Lung (tissue), 12 donors: ENCODE data around the gene TMEM184B. TPM values are rescaled to one million over a fixed set of nuclear protein-coding genes. Genes with fewer than 3 reads are reported as not detected.

Experiments used
- ATAC-seq: fragments of 200-7000 bp; cut with Tn5 transposase; one replicate; pipeline ENCODE4 v1.9.1; 2020; ENCODE audit warnings: moderate number of reproducible peaks; ENCODE audit not compliant: insufficient read depth, low FRiP score
- DNase-seq, 3 donors: peaks; one replicate each; pipeline ENCODE4 v3.0.0-alpha.2; 2013 to 2017
- H3K27ac ChIP-seq, 2 donors: one replicate each; pipeline ENCODE4 v1.5.1; 2013; ENCODE audit warnings: mild to moderate bottlenecking in 2 of 2, moderate library complexity in 2 of 2, control low read depth in 1 of 2, inconsistent platforms in 1 of 2, low read depth in 1 of 2, low read length in 1 of 2
- H3K27me3 ChIP-seq, 3 donors: one replicate each; pipeline ENCODE4 v1.5.1; 2013; ENCODE audit warnings: low read length in 2 of 3; ENCODE audit not compliant: control insufficient read depth in 3 of 3, insufficient read depth in 3 of 3
- H3K36me3 ChIP-seq, 4 donors: one replicate each; pipeline ENCODE4 v1.5.1; 2013; ENCODE audit warnings: low read length in 4 of 4, mild to moderate bottlenecking in 1 of 4, moderate library complexity in 1 of 4; ENCODE audit not compliant: control insufficient read depth in 4 of 4, insufficient read depth in 4 of 4
- H3K4me1 ChIP-seq, 5 donors: one replicate each; pipeline ENCODE4 v1.5.1; 2013; ENCODE audit warnings: low read length in 5 of 5, mild to moderate bottlenecking in 2 of 5, moderate library complexity in 1 of 5; ENCODE audit not compliant: control insufficient read depth in 5 of 5, insufficient read depth in 5 of 5
- H3K4me3 ChIP-seq: one replicate; pipeline ENCODE4 v1.5.1; 2013; ENCODE audit warnings: mild to moderate bottlenecking, control low read depth, moderate library complexity
- H3K9ac ChIP-seq, 2 donors: one replicate each; pipeline ENCODE4 v1.5.1; 2013; ENCODE audit warnings: low read length in 2 of 2, control low read depth in 1 of 2; ENCODE audit not compliant: insufficient read depth in 1 of 2
- H3K9me3 ChIP-seq, 4 donors: one replicate each; pipeline ENCODE4 v1.5.1; 2013; ENCODE audit warnings: low read length in 3 of 4, mild to moderate bottlenecking in 1 of 4, moderate library complexity in 1 of 4; ENCODE audit not compliant: control insufficient read depth in 4 of 4, insufficient read depth in 3 of 4
- WGBS, 2 donors: extraction: QIAGEN DNeasy Blood & Tissue Kit; methylation state at CpG; one replicate each; pipeline ENCODE4 v1.1.7; 2013; 5-methylcytosine and 5-hydroxymethylcytosine counted together
- polyA plus RNA-seq, 2 donors: library from polyadenylated mRNA; stranded (reverse); fragments of 200-250 nt; gene quantifications; one replicate each; pipeline ENCODE4 v1.2.1, GENCODE V29; 2013
- total RNA-seq, 2 donors: library from RNA; depleted of rRNA in 1 of 2; stranded (reverse); fragments of >200 nt in 1 of 2; gene quantifications; one replicate each; pipeline ENCODE4 v1.2.1, GENCODE V29; 2014 to 2021
- TF ChIP-seq, protein P1 (sequence below): IDR thresholded peaks from 2 replicates; pipeline ENCODE4 v1.5.1; 2012; ENCODE audit warnings: mild to moderate bottlenecking; ENCODE audit errors: control extremely low read depth, extremely low read depth
- donor health status: control.
- donor health status: control.
- donor health status: Bipolar disorder and iron deficiency.
- donor health status: healthy.
- donor health status: DM: yes; HTN: yes; CAD: no.

Gene TMEM184B
- total and polyA plus RNA-seq, 4 donors: 26.3 to 82.4 (median 39.9) TPM

DNA sequence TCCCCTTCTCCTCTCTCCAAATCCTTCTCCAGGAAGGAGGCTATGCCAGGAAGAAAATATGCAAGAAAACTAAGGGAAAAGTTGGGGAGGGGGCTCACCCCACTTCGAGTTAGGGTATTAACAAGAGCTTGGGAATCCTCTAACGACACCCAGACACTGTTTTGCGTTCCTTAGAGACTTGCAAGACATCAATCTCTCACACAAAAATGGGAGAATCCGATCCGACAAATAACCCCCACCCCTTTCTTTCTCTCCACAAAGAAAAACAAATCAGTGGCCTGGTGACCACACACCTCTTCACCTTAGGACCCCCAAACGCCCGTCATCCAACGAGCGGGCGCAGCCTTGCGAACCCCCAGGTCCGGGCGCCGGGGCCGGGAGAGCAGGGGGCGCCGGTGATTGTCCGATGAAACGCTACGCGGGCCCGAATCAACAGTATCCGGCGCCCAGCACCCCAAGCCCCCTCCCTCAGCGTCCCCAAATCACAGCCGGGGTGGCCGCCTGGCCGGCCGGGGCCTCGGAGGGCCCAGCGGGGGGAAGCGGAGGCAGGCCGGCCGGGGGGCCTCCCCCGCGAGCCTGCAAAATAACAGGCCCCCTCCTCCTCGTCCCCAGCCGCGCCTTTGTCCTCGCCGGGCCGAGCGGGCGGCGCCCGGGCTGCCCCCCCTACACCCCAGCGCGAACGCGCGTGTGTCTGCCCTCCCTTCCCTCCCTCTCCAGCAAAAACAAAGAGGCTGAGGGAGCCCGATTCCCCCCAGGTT lies 43.7 kb upstream of the TMEM184B start:
- H3K9me3 ChIP-seq: no peaks in the 10 kb centered on the region
- TF ChIP-seq, protein P1, sequence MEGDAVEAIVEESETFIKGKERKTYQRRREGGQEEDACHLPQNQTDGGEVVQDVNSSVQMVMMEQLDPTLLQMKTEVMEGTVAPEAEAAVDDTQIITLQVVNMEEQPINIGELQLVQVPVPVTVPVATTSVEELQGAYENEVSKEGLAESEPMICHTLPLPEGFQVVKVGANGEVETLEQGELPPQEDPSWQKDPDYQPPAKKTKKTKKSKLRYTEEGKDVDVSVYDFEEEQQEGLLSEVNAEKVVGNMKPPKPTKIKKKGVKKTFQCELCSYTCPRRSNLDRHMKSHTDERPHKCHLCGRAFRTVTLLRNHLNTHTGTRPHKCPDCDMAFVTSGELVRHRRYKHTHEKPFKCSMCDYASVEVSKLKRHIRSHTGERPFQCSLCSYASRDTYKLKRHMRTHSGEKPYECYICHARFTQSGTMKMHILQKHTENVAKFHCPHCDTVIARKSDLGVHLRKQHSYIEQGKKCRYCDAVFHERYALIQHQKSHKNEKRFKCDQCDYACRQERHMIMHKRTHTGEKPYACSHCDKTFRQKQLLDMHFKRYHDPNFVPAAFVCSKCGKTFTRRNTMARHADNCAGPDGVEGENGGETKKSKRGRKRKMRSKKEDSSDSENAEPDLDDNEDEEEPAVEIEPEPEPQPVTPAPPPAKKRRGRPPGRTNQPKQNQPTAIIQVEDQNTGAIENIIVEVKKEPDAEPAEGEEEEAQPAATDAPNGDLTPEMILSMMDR: no peak
- H3K36me3 ChIP-seq: peaks cover 0 to 9% (median 5%) of the 10 kb centered on the region in 4 donors
- H3K27me3 ChIP-seq: no peaks in the 10 kb centered on the region
- peak overlapping the region; percentile 88 to 96 for H3K9ac ChIP-seq
- H3K4me3 ChIP-seq: peak overlapping the region; percentile 68
- 1 to 2% methylated on average over 38 to 52 of the region's 52 CpGs for WGBS, 2 donors
- peak overlapping the region; percentile 97 for H3K27ac ChIP-seq
- peaks cover 0 to 43% (median 19%) of the 10 kb centered on the region in 5 donors for H3K4me1 ChIP-seq
- ATAC-seq: peak; percentile 52
- peak; percentile 84 to 86 (median 86) for DNase-seq

DNA sequence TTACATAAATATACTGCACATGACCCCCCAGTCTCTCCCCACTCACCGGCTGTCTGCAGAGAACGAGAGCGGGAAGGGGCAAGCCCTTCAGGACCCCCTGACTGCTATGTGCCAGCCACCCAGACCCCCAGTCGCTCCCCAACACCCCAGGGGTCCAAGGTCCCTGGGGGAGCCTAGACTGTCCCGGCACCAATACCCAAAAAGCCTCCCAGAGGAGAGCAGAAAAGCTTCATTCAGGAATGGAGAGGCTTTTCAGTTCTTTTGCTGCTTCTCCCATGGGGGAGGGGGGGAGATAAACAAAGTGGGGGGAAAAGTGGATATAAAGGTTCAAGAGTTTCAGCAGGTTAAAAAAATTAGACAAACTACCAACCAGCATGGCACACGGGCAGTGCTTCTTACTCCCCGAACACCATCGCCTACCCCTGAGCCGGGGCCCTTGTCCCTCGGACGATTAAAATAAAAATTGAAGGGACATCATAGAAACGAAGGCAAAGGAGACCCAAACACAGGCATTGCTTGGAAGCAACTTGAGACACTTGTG lies 43.1 kb upstream of the TMEM184B start:
- DNase-seq (peak in 1 of 3 donors; percentile 24), ATAC-seq (no peak)
- Histone ChIP-seq H3K9me3 (no peaks in the 10 kb centered on the region), H3K9ac (peak overlapping the region; percentile 88 to 96), H3K36me3 (peaks cover 0 to 12% (median 6%) of the 10 kb centered on the region in 4 donors), H3K4me1 (peaks cover 5 to 47% (median 22%) of the 10 kb centered on the region in 5 donors), H3K4me3 (peak overlapping the region; percentile 68), H3K27me3 (no peaks in the 10 kb centered on the region), H3K27ac (peak overlapping the region; percentile 97)
- TF ChIP-seq, protein P1: no peak
- 3 to 5% methylated on average over 12 of the region's 12 CpGs for WGBS, 2 donors

- peaks cover 7 to 53% (median 29%) of the 10 kb centered on the region in 5 donors for H3K4me1 ChIP-seq
- 9 to 10% methylated on average over 21 of the region's 21 CpGs for WGBS, 2 donors
- H3K36me3 ChIP-seq: peaks cover 0 to 12% (median 12%) of the 10 kb centered on the region in 4 donors
- H3K27ac ChIP-seq: peak overlapping the region; percentile 97
- ATAC-seq: no peak
- TF ChIP-seq, protein P1: no peak
- peak overlapping the region; percentile 68 for H3K4me3 ChIP-seq
- H3K27me3 ChIP-seq: no peaks in the 10 kb centered on the region
- H3K9me3 ChIP-seq: no peaks in the 10 kb centered on the region
- H3K9ac ChIP-seq: peak overlapping the region; percentile 88 to 96
- peak; percentile 36 to 57 (median 38) for DNase-seq
Observed at GRCh38 chr22:38314933-38315822, 42.4 kb upstream of the TMEM184B start.
